Measurements from ENCODE around the gene GRM8.

- no peak for TF ChIP-seq POLR2AphosphoS5 (IDR thresholded peaks at IDR 0.05)
- no peak for TF ChIP-seq CTCF (IDR thresholded peaks at IDR 0.05)
These were observed 2.3 kb downstream of the GRM8 start for GRCh38 chr7:127250312-127251035.

Data from breast epithelium (tissue), 3 donors.